ENCODE data around the gene KCNMB2.

The KCNMB2 gene

DNA sequence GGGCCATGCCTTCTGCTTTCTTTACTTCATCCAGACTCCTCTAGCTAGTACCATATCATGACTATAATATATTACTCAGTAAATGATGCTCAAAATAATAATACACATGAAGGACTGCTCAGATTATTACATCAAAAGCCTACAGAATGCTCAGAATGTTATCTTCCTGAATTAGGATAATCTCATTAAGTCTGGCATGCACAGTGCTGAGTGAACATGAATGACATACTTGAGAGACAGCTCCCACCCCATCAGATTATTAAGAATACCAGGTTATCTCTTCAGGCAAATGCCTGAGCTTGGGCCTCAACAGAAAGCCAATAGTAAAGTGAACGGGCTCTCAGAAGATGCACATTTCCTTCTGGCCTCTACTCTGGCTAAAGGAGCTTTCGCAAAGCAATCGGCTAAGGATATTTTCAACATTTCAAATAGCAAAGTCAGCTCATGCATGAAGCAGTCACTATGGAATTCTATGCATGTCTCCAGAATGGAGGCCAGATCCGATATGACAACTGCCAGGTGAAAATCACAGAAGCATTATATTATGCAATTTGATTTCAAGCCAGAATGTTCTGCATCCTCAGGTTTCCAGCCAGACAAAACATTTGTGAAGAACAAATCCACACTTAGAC lies 122.6 kb downstream of the KCNMB2 start:
- DNase-seq: no peak

DNA sequence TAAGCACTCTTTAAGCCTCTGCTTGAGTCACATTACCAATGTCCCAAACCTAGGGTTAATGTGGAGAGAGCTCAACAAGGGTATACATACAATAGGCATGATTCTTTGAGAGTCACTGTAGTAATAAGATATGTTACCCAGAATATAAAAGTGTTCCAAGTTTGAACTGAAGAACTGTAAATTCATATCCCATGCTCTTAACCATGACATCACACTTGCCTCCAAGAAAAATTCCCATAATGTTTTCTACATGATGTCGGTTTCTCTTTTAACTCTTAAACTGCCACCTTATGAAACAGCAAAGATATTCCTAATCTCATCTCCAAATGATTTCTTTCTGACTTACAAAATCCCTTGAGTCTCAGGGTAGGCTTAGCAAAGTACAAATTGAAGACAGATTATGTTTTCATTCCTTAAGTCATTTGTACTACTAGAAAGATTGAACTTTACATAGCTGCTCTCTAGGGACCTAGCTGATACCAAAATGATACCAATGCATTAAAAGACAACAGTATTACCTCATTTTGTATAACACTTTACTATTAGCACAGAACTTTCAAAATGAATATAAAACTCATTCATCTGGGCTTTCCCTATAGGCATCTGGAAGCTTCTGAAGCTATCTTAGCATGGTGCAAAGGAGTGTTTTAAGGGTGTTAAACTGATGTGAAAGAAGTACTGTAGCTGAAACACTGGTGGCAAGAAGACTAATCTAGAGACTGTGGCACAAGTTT lies 127.1 kb downstream of the KCNMB2 start:
- no peak for DNase-seq

DNA sequence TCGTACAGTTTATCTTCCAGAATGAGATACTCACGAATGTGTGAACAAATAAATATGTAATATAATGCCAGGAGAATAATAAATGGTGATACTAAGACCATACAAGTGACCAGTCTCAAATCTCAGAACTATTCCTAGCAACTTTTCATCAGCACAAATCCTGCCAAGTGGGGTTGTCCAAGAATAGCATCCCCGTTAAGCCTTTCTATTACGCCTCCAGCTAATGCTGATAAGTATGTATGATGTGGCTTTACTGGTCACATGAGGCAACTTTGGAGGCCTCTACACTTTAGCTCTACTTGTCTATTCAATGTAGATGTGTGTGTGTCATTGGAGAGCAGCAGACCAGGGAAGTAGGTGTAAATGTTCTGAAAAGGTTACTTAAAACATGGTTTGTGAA lies 129.5 kb downstream of the KCNMB2 start:
- DNase-seq: no peak

GRCh38 chr3:178669022-178669601 lies 132.9 kb downstream of the KCNMB2 start:
- DNase-seq: no peak

DNA sequence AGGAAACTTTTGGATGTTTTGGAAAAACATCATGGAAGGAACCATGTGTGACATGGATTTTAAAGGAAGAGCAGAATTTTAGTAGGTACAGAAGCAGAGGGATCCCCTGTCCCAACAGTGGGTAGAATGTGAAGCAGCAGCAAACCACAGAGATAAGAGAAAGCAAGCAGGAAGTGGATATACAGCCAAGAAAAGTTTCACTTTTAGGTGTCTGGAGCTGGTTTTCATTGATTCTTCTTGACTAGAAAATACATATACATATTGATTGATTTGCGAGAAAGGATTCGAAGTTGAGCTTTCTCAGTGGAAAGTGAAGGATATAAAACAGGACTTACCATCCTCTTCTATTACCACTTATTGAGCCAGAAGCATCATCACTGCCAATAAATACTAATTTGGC lies 133.5 kb downstream of the KCNMB2 start:
- no peak for DNase-seq

DNA sequence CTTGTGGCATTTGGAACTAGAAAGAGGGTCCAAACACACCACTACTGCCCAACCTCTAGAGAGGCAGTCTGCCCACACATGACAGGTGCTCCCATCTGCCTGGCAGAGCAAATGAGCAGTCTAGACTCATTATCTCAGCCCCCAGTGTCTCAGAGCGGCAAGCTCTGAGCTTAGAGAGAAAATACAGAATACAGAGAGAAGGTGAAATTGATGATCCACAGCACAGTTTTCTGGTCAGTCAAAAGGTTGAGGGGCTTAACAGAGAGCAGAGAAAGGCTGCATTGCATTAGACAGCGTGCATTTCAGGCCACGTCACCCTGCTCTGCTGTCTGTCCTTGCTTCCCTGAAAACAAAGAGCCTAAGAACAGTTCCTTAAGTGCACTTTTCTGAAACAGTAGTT lies 135.1 kb downstream of the KCNMB2 start:
- no peak for DNase-seq

DNA sequence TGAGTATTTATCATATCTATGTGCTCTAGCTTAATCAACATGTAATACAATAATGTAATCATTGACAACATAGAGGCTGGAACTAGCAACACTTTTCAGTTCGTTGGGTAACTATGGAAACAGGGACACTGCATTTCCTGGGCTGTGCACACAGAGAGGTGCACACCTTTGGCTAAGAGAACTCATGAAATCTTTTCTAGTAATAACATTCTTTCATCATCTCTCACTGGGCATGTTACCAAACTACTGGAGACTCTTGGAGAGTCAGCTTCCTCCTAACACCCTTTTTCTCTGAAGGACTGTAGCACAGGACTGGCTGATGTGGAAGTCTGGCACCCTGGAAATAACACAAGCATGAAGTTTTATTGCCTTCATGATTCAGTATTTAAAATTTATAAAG lies 135.6 kb downstream of the KCNMB2 start:
- peak; percentile 46 for DNase-seq

GRCh38 chr3:178672275-178672674 lies 136.0 kb downstream of the KCNMB2 start:
- no peak for DNase-seq

- DNase-seq: no peak
These were observed 137.3 kb downstream of the KCNMB2 start for GRCh38 chr3:178673529-178673928.

DNA sequence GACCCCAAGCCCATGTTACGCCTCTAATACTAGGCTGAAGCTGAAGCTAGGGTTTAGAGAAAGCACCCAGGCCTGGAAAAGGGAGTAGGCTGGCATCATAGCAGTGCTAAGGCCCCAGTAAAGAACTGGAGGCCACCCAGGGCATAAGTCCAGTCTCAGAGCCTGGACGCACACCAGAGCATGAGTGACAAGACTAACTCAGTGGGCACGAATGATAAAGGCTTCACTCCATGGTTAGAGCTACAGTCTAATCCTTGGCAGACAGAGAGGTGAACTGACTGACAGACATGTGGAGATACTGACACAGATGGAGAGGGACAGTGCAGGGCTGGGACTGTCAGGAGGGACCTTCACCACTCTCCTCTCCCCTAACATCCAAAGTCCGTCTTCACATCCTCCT lies 139.8 kb downstream of the KCNMB2 start:
- no peak for DNase-seq

DNA sequence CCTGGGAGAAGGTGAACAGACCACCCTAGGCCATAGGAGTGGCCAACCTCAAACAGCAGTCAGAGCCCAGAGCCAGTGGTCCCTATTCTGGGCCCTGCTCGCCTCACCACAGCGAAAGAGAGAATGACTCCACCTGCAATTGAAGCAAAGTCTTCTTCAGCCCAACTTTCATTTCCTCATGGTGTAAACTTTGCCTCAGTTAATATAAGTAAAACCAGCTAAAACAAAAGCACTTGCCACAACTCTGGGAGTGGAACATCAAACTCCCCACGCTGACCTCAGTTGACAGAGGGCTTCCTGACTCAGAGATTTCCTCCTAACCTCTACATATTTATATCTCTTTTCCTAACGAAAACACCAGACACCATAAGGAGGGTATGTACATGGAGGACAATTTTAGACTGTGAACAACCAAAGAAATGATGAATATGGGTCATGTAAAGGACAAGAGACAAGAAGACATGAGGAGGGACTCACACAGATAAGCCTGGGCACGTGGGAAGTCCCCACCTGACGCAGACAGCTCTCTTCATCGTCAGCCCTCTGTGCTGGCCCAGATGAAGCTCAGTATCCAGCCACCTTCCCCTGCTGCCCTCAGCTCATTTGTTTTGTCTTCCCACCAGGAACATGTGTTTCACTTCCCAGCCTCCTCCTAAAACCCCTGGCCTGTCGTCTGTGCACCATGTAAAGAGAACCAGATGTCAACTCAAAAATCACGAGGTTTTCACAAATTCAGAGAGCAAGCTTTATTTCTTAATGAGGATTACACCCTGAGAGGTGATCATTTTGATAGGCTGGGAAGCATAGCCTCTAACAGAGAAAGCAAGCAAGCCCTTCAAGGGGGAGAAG lies 140.9 kb downstream of the KCNMB2 start:
- DNase-seq: no peak

DNA sequence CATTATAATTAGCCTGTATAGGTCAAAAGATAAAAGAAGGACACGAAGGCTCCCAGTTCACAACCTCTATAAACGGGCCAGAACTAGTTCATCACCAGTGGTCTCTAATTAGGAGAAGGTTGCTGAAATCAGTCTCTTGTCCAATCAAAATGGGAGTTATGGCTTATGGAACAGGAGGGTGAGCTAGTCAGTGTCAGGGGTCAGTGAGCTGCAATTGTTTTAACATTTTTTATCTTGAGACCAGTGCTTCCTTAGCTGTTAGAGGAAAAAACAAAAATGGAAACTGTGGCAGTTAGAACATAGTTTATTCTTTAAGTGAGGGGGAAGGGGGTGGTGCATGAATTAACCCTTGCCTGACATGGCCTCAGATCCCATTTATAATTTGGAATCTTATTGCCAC lies 141.7 kb downstream of the KCNMB2 start:
- no peak for DNase-seq

- no peak for DNase-seq
These were observed 143.8 kb downstream of the KCNMB2 start for GRCh38 chr3:178680037-178680436.

- DNase-seq: no peak
These were observed 144.3 kb downstream of the KCNMB2 start for GRCh38 chr3:178680489-178680888.

GRCh38 chr3:178684881-178685590 lies 148.8 kb downstream of the KCNMB2 start:
- DNase-seq: no peak

- no peak for DNase-seq
These were observed 149.3 kb downstream of the KCNMB2 start for GRCh38 chr3:178685591-178685906.

- DNase-seq: no peak
These were observed 150.6 kb downstream of the KCNMB2 start for GRCh38 chr3:178686826-178687225.

DNA sequence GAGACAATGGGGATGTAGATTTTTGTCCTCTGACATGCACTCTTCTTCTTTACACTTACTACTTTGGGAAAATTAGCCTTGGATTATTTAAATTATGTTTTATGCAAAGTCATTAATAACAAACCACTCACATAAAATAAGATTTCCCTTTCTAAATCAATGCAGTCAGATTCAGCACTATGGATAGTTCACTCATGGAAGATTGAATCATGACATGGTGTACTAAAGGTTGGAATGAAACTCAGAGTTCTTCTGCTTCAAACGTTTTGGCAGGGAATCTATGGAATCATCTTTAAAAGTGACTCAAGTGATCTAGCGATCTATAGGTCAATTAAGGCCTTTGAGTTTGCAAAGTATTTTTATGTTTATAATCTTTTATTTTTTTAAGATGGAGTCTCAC lies 154.3 kb downstream of the KCNMB2 start:
- DNase-seq: no peak

DNA sequence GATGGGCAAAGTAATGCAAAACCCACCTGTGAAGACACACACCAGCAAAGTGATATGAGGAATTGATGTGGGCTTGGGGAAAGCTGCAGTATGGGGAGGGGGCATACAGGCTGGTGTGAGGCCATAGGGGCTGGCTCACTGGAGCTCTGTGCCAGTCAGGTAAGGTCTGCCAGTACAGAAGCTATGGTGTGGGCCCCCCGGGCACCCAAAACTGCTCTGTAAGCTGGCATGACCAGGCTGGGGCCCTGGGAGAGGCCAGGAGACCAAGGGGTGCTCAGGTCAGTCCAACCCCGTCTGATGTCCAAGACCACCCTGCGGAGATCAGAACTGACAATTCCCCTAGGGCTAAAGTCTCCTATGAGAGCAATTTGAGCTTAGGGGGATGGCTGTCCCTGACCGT lies 163.1 kb downstream of the KCNMB2 start:
- no peak for DNase-seq

DNA sequence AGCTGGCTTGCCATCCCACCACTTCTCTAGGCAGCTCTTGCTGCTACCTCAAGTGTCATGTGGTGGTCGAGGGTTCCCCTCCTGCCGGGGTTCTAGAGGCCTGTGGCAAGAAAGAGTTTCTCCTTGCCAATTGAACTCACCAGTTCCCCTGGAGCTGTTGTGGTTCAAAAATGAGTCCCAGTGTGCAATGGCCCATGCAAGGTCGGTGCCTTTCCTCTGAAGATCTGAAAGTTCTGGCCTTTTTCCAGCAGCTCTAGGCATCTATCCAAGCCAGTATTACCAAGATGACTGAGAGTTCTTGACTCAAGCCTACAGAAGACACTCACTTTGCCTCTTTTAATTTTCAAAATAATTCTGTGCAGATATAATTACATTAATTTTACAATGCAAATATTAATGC lies 163.6 kb downstream of the KCNMB2 start:
- DNase-seq: peak; percentile 2

DNA sequence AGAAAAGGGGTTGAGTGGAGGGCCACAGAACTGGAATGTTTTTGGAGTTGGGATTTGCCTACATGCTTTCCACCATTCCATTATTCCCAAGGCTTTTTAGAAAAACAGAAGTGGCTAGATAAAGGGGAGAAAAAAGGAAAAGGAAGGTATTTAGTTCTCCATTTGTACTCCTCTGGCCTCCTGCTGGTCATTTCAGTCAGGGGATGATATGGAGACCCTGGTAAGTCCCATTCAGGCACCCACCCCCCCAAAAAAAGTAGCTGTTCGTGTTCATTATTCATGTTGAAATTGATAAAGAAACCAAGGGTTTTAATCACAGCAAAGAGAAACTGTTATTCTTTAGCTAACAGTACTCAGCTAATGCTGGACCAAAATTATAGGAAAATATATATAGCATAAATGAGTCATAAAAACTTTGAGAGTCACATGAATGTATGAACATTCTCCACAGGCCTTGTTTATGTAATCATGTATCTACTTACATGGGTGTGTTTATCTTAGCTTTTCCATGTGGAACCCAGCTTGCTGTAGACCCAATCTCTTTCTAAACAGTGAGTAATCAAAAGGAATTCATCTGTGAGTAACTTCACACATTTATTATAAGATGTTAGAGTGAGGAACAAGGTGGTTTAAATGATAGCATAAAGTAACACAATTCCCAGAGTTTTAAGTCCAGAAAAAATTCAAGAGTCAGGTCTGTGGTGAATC lies 167.2 kb downstream of the KCNMB2 start:
- peak; percentile 62 for DNase-seq

GRCh38 chr3:178705925-178706324 lies 169.7 kb downstream of the KCNMB2 start:
- DNase-seq: peak; percentile 48
